HEK293 (cell line): ENCODE data around the gene PRF1.

Source experiments
- CTCF ChIA-PET: fragments of 350-600 bp; formaldehyde crosslinking; extraction: SDS; loops from one replicate; lab custom pipeline; 2021; ENCODE audit warnings: antibody characterized with exemption; lab: Yijun Ruan, JAX
- POLR2A ChIA-PET: fragments of 300-600 bp; formaldehyde crosslinking; extraction: SDS; loops from one replicate; lab custom pipeline; 2020; ENCODE audit warnings: antibody characterized with exemption, inconsistent platforms; lab: Yijun Ruan, JAX
- H3K27ac ChIP-seq: fragments of 200-500 bp; sonication (Bioruptor generic); 2 replicates; pipeline ENCODE4 v1.5.1; 2014; ENCODE audit warnings: low read depth, low read length, control low read depth, inconsistent platforms; ENCODE audit errors: extremely low read depth
- H3K36me3 ChIP-seq, 2 experiments: fragments of 200-500 bp in 1 of 2; sonication (Bioruptor generic) in 1 of 2; 1 replicate in 1 of 2; 2 replicates in 1 of 2; pipeline ENCODE4 v1.5.1; 2014 to 2017; ENCODE audit warnings: inconsistent platforms in 2 of 2, low read length in 2 of 2; ENCODE audit not compliant: control insufficient read depth in 2 of 2, insufficient read depth in 1 of 2
- H3K4me1 ChIP-seq: fragments of 200-500 bp; sonication (Bioruptor generic); 2 replicates; pipeline ENCODE4 v1.5.1; 2014; ENCODE audit warnings: mild to moderate bottlenecking, low read length, inconsistent platforms; ENCODE audit not compliant: control insufficient read depth, insufficient read depth
- H3K4me3 ChIP-seq: 2 replicates; pipeline ENCODE4 v1.5.1; 2011; ENCODE audit warnings: low read depth, mild to moderate bottlenecking, control low read depth, low read length, moderate library complexity
- H3K9me3 ChIP-seq: fragments of 200-500 bp; sonication (Bioruptor generic); 2 replicates; pipeline ENCODE4 v1.5.1; 2014; ENCODE audit warnings: low read depth, low read length, inconsistent platforms; ENCODE audit not compliant: control insufficient read depth, insufficient read depth
- RBAK ChIP-seq: fragments of 450-650 bp; formaldehyde crosslinking; IDR thresholded peaks from 2 replicates; pipeline ENCODE4 v1.5.1; 2016; ENCODE audit warnings: missing biosample characterization, missing genetic modification characterization
- ZFP69B ChIP-seq: fragments of 450-650 bp; formaldehyde crosslinking; IDR thresholded peaks from 2 replicates; pipeline ENCODE4 v1.5.1; 2016; ENCODE audit warnings: missing biosample characterization, missing genetic modification characterization
- ZNF121 ChIP-seq: fragments of 450-650 bp; formaldehyde crosslinking; IDR thresholded peaks from 2 replicates; pipeline ENCODE4 v1.5.1; 2016; ENCODE audit warnings: missing biosample characterization, missing genetic modification characterization
- ZNF2 ChIP-seq: fragments of 450-650 bp; formaldehyde crosslinking; IDR thresholded peaks from 2 replicates; pipeline ENCODE4 v1.5.1; 2016; ENCODE audit warnings: missing biosample characterization, missing genetic modification characterization
- ZNF23 ChIP-seq: fragments of 450-650 bp; formaldehyde crosslinking; IDR thresholded peaks from 2 replicates; pipeline ENCODE4 v1.5.1; 2016; ENCODE audit warnings: missing biosample characterization, missing genetic modification characterization, borderline replicate concordance
- ZNF248 ChIP-seq: fragments of 450-650 bp; formaldehyde crosslinking; IDR thresholded peaks from 2 replicates; pipeline ENCODE4 v1.5.1; 2017; ENCODE audit warnings: missing biosample characterization, missing genetic modification characterization
- ZNF354C ChIP-seq: fragments of 450-650 bp; formaldehyde crosslinking; IDR thresholded peaks from 2 replicates; pipeline ENCODE4 v1.5.1; 2016; ENCODE audit warnings: missing biosample characterization, missing genetic modification characterization, low read depth, borderline replicate concordance
- ZNF366 ChIP-seq: fragments of 450-650 bp; formaldehyde crosslinking; conservative IDR thresholded peaks from 2 replicates; pipeline ENCODE4 v1.5.1; 2016; ENCODE audit warnings: missing biosample characterization, missing genetic modification characterization
- ZNF548 ChIP-seq: fragments of 450-650 bp; formaldehyde crosslinking; IDR thresholded peaks from 2 replicates; pipeline ENCODE4 v1.5.1; 2016; ENCODE audit warnings: missing biosample characterization, missing genetic modification characterization
- ZNF624 ChIP-seq: fragments of 450-650 bp; formaldehyde crosslinking; IDR thresholded peaks from 2 replicates; pipeline ENCODE4 v1.5.1; 2017; ENCODE audit warnings: missing biosample characterization, missing genetic modification characterization
- ZSCAN30 ChIP-seq: fragments of 450-650 bp; IDR thresholded peaks from 2 replicates; pipeline ENCODE4 v1.5.1; 2018; ENCODE audit warnings: missing biosample characterization, mild to moderate bottlenecking, missing genetic modification characterization, moderate library complexity
- ZXDB ChIP-seq: fragments of 450-650 bp; formaldehyde crosslinking; IDR thresholded peaks from 2 replicates; pipeline ENCODE4 v1.5.1; 2016; ENCODE audit warnings: missing biosample characterization, missing genetic modification characterization
- TF ChIP-seq, protein P1 (sequence below): fragments of 450-650 bp; formaldehyde crosslinking; conservative IDR thresholded peaks from 2 replicates; pipeline ENCODE4 v1.5.1; 2016; ENCODE audit warnings: low read depth, missing biosample characterization, missing genetic modification characterization
- TF ChIP-seq, protein P2 (sequence below): fragments of 450-650 bp; formaldehyde crosslinking; IDR thresholded peaks from 2 replicates; pipeline ENCODE4 v1.5.1; 2016; ENCODE audit warnings: missing biosample characterization, missing genetic modification characterization
- TF ChIP-seq, protein P3 (sequence below): fragments of 450-650 bp; formaldehyde crosslinking; IDR thresholded peaks from 2 replicates; pipeline ENCODE4 v1.5.1; 2016; ENCODE audit warnings: missing biosample characterization, missing genetic modification characterization
- TF ChIP-seq, protein P4 (sequence below): fragments of 450-650 bp; formaldehyde crosslinking; IDR thresholded peaks from 2 replicates; pipeline ENCODE4 v1.5.1; 2016; ENCODE audit warnings: missing biosample characterization, missing genetic modification characterization

Gene PRF1

DNA sequence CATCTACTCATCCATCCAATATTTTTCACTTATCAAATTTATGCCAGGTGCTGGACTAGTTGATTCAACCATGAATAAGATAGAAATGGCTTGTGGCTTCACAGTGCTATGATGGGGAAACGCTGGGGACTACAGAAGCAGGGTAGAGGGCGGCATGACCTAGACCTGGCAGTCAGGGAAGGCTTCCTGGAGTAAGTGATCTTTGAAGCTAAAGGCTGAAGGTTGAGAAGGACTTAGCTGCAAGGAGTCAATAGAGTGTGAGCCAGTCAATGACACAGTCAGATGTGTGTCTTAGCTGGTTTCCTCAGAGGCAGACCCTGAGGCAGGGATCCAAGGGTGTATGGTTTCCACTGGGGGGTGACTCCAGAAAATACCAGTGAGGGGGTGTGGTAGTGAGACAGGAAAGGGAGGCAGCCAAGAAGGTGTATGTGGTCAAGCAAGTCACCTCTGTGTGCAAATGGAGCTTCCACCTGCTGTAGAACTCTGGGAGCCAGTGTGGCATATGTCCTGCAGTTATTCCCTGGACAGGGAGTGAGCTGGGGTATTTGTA is 10.3 kb downstream of the PRF1 start:
- H3K4me1 ChIP-seq = no peaks in the 10 kb centered on the region
- POLR2A ChIA-PET = no interaction called here
- H3K9me3 ChIP-seq = no peaks in the 10 kb centered on the region
- H3K27ac ChIP-seq = no peak overlapping the region
- CTCF ChIA-PET = interaction anchor here (0.6 to 1.2 kb wide), 2 partner anchors 9 to 1829 kb away, joined by 3 read pairs; no protein-coding TSS in a partner anchor
- TF ChIP-seq ZNF121 (tag by site-specific recombination) (no peak), ZNF23 (no peak), ZNF548 (tag by site-specific recombination) (no peak), ZNF624 (tag by site-specific recombination) (no peak), ZNF366 (no peak), ZNF248 (tag by site-specific recombination) (no peak), ZFP69B (tag by site-specific recombination) (no peak), ZNF354C (tag by site-specific recombination) (no peak), ZNF2 (tag by site-specific recombination) (no peak), ZSCAN30 (tag by site-specific recombination) (no peak), ZXDB (tag by site-specific recombination) (no peak), RBAK (tag by site-specific recombination) (no peak)
- TF ChIP-seq, protein P1, sequence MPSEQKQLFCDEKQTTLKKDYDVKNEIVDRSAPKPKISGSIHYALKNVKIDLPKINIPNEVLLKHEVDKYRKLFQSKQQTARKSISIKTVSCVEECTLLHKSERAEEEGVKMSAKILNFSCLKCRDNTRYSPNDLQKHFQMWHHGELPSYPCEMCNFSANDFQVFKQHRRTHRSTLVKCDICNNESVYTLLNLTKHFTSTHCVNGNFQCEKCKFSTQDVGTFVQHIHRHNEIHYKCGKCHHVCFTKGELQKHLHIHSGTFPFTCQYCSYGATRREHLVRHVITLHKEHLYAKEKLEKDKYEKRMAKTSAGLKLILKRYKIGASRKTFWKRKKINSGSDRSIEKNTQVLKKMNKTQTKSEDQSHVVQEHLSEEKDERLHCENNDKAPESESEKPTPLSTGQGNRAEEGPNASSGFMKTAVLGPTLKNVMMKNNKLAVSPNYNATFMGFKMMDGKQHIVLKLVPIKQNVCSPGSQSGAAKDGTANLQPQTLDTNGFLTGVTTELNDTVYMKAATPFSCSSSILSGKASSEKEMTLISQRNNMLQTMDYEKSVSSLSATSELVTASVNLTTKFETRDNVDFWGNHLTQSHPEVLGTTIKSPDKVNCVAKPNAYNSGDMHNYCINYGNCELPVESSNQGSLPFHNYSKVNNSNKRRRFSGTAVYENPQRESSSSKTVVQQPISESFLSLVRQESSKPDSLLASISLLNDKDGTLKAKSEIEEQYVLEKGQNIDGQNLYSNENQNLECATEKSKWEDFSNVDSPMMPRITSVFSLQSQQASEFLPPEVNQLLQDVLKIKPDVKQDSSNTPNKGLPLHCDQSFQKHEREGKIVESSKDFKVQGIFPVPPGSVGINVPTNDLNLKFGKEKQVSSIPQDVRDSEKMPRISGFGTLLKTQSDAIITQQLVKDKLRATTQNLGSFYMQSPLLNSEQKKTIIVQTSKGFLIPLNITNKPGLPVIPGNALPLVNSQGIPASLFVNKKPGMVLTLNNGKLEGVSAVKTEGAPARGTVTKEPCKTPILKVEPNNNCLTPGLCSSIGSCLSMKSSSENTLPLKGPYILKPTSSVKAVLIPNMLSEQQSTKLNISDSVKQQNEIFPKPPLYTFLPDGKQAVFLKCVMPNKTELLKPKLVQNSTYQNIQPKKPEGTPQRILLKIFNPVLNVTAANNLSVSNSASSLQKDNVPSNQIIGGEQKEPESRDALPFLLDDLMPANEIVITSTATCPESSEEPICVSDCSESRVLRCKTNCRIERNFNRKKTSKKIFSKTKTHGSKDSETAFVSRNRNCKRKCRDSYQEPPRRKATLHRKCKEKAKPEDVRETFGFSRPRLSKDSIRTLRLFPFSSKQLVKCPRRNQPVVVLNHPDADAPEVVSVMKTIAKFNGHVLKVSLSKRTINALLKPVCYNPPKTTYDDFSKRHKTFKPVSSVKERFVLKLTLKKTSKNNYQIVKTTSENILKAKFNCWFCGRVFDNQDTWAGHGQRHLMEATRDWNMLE = no peak
- TF ChIP-seq, protein P2, sequence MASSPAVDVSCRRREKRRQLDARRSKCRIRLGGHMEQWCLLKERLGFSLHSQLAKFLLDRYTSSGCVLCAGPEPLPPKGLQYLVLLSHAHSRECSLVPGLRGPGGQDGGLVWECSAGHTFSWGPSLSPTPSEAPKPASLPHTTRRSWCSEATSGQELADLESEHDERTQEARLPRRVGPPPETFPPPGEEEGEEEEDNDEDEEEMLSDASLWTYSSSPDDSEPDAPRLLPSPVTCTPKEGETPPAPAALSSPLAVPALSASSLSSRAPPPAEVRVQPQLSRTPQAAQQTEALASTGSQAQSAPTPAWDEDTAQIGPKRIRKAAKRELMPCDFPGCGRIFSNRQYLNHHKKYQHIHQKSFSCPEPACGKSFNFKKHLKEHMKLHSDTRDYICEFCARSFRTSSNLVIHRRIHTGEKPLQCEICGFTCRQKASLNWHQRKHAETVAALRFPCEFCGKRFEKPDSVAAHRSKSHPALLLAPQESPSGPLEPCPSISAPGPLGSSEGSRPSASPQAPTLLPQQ (tag by site-specific recombination) = no peak
- TF ChIP-seq, protein P3, sequence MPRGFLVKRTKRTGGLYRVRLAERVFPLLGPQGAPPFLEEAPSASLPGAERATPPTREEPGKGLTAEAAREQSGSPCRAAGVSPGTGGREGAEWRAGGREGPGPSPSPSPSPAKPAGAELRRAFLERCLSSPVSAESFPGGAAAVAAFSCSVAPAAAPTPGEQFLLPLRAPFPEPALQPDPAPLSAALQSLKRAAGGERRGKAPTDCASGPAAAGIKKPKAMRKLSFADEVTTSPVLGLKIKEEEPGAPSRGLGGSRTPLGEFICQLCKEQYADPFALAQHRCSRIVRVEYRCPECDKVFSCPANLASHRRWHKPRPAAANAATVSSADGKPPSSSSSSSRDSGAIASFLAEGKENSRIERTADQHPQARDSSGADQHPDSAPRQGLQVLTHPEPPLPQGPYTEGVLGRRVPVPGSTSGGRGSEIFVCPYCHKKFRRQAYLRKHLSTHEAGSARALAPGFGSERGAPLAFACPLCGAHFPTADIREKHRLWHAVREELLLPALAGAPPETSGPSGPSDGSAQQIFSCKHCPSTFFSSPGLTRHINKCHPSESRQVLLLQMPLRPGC (tag by site-specific recombination) = no peak
- TF ChIP-seq, protein P4, sequence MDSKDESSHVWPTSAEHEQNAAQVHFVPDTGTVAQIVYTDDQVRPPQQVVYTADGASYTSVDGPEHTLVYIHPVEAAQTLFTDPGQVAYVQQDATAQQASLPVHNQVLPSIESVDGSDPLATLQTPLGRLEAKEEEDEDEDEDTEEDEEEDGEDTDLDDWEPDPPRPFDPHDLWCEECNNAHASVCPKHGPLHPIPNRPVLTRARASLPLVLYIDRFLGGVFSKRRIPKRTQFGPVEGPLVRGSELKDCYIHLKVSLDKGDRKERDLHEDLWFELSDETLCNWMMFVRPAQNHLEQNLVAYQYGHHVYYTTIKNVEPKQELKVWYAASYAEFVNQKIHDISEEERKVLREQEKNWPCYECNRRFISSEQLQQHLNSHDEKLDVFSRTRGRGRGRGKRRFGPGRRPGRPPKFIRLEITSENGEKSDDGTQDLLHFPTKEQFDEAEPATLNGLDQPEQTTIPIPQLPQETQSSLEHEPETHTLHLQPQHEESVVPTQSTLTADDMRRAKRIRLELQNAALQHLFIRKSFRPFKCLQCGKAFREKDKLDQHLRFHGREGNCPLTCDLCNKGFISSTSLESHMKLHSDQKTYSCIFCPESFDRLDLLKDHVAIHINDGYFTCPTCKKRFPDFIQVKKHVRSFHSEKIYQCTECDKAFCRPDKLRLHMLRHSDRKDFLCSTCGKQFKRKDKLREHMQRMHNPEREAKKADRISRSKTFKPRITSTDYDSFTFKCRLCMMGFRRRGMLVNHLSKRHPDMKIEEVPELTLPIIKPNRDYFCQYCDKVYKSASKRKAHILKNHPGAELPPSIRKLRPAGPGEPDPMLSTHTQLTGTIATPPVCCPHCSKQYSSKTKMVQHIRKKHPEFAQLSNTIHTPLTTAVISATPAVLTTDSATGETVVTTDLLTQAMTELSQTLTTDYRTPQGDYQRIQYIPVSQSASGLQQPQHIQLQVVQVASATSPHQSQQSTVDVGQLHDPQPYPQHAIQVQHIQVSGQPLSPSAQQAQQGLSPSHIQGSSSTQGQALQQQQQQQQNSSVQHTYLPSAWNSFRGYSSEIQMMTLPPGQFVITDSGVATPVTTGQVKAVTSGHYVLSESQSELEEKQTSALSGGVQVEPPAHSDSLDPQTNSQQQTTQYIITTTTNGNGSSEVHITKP (tag by site-specific recombination) = no peak
- H3K4me3 ChIP-seq = no peak overlapping the region
- H3K36me3 ChIP-seq = no peaks in the 10 kb centered on the region
